ENCODE data around the gene OMD.

- TF ChIP-seq CTCF (conservative IDR thresholded peaks at IDR 0.05) (no peak), EZH2 (IDR thresholded peaks at IDR 0.05; ENCODE audit: low read depth) (no peak)
Observed at GRCh38 chr9:92408747-92409478, 15.4 kb downstream of the OMD start.
